Duodenal mucosa (tissue), 2 donors: ENCODE data around the gene THRSP.

ENCODE experiments used
- H3K27ac ChIP-seq: one replicate; pipeline ENCODE4 v1.7.0; 2013; ENCODE audit warnings: low read depth, low read length
- H3K27me3 ChIP-seq, 2 donors: one replicate each; pipeline ENCODE4 v1.7.0; 2013; ENCODE audit warnings: low read length in 2 of 2, control low read depth in 1 of 2; ENCODE audit not compliant: insufficient read depth in 2 of 2, control insufficient read depth in 1 of 2
- H3K36me3 ChIP-seq, 2 donors: one replicate each; pipeline ENCODE4 v1.7.0; 2013; ENCODE audit warnings: low read length in 2 of 2, control low read depth in 1 of 2; ENCODE audit not compliant: insufficient read depth in 2 of 2, control insufficient read depth in 1 of 2
- H3K4me1 ChIP-seq, 2 donors: one replicate each; pipeline ENCODE4 v1.7.0; 2013; ENCODE audit warnings: low read length in 2 of 2, control low read depth in 1 of 2; ENCODE audit not compliant: insufficient read depth in 2 of 2, control insufficient read depth in 1 of 2
- H3K4me3 ChIP-seq, 2 donors: one replicate each; pipeline ENCODE4 v1.7.0; 2013; ENCODE audit warnings: low read length in 2 of 2, low read depth in 1 of 2
- H3K9ac ChIP-seq, 2 donors: one replicate each; pipeline ENCODE4 v1.7.0; 2013; ENCODE audit warnings: low read length in 2 of 2, low read depth in 1 of 2
- H3K9me3 ChIP-seq, 2 donors: one replicate each; pipeline ENCODE4 v1.7.0; 2013; ENCODE audit warnings: low read length in 2 of 2, control low read depth in 1 of 2; ENCODE audit not compliant: control insufficient read depth in 1 of 2

THRSP gene

DNA sequence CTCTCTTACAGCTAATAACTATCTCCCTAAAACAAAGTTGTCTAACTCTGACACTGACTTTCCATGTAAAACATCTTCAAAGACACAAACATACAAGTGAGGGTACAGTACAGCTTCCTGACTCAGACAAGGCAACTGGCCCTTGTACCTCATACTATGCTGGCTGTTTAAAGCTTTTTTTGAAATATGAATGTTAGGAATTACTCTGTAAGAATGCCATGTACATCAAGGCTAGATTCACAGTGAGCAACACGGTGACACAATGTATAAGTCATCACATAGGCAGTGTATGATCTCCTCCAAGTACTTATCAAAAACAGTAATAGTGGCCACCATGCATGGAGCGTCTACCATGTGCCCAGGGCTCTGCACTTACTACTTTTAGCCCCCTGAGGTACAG is 47.2 kb downstream of the THRSP start:
- Histone ChIP-seq H3K9ac (no peak overlapping the region), H3K27me3 (no peaks in the 10 kb centered on the region), H3K4me1 (no peaks in the 10 kb centered on the region), H3K4me3 (no peak overlapping the region), H3K36me3 (peaks cover 23 to 24% of the 10 kb centered on the region in 2 donors), H3K9me3 (no peaks in the 10 kb centered on the region), H3K27ac (no peak overlapping the region)

DNA sequence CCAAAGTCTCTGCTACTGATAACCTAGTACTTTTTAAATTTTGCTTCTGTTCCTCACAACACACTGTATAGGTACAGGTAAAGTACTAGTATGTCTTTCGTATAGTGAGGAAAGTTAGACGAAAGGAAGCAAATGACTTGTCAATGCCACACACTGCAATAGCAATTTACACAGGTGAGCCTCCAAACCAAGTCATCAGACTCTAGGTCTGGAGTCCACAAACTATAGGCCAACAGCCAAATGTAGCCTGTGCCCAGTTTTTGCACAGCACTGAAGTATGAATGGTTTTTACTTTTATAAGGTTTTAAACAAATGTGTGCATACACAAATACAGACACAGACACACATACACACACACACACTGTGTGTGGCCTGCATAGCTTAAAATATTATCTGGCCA is 47.6 kb downstream of the THRSP start:
- H3K27me3 ChIP-seq = no peaks in the 10 kb centered on the region
- H3K4me3 ChIP-seq = no peak overlapping the region
- H3K9me3 ChIP-seq = no peaks in the 10 kb centered on the region
- peaks cover 23 to 24% of the 10 kb centered on the region in 2 donors for H3K36me3 ChIP-seq
- no peak overlapping the region for H3K9ac ChIP-seq
- H3K4me1 ChIP-seq = no peaks in the 10 kb centered on the region
- no peak overlapping the region for H3K27ac ChIP-seq

DNA sequence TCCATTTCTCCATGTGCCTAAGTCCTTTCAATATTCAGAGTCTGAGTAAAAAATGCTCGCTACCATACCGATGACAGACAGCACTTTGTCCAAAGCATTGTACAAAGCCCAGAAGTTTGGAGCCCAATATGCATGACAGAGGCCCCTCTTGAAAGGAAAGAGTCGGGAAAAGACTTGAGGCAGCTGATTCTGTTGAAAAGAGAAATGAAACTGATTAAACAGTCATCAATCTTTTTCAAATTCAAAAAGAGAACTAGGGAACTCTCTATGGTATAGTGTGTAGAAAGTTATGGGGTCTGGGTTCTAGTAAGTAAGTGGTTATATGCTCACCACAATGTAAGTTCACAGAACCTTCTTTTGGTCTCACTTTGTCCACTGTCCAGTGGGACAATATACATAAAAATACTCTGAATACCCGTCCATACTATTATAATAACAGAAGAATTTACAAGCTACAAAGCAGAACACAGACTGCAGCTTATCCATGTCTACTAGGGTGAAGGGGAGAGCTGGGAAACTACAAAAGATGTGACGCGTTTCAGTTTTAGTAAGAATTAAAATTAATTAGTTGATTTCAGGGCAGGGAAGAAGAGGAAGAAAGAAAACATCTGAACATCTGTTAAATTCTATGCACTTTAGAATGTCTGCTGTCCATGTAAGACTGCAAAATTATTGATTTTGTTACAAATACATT is 49.1 kb downstream of the THRSP start:
- Histone ChIP-seq H3K36me3 (peaks cover 21 to 23% of the 10 kb centered on the region in 2 donors), H3K4me3 (no peak overlapping the region), H3K27me3 (no peaks in the 10 kb centered on the region), H3K27ac (no peak overlapping the region), H3K9me3 (no peaks in the 10 kb centered on the region), H3K9ac (no peak overlapping the region), H3K4me1 (no peaks in the 10 kb centered on the region)
